ENCODE measurements around the gene GTF3C1.

GRCh38 chr16:27522173-27522707, 27.5 kb downstream of the GTF3C1 start:
- TF ChIP-seq POLR2A (IDR thresholded peaks at IDR 0.05) (no peak), POLR2AphosphoS5 (IDR thresholded peaks at IDR 0.05) (no peak)

Data from breast epithelium (tissue), 3 donors.